Loucy (cell line): Measurements from ENCODE around the gene DDR2.
"Not testable (repeated sequence)": the region's sequence is repeated elsewhere in the genome, so short reads cannot be mapped to it uniquely, and the experiment has no call there.

ENCODE experiments used
- H2AFZ ChIP-seq: fragments of 200-600 bp; sonication (generic); 2 replicates; pipeline ENCODE4 v1.6.0; 2016; ENCODE audit warnings: antibody characterized with exemption, mild to moderate bottlenecking, low read length, moderate library complexity
- H3F3A ChIP-seq: fragments of 200-600 bp; 2 replicates; pipeline ENCODE4 v1.6.0; 2016; ENCODE audit warnings: antibody characterized with exemption, low read depth, mild to moderate bottlenecking
- H3K27me3 ChIP-seq: fragments of 200-600 bp; sonication (generic); 2 replicates; pipeline ENCODE4 v1.6.1; 2014; ENCODE audit warnings: low read length, mild to moderate bottlenecking; ENCODE audit not compliant: insufficient read depth, poor library complexity, severe bottlenecking
- H3K36me3 ChIP-seq: fragments of 200-600 bp; sonication (generic); 2 replicates; pipeline ENCODE4 v1.6.1; 2016; ENCODE audit warnings: low read length; ENCODE audit not compliant: insufficient read depth
- H3K4me1 ChIP-seq: fragments of 200-600 bp; sonication (generic); 2 replicates; pipeline ENCODE4 v1.5.1; 2014; ENCODE audit warnings: low read length, mild to moderate bottlenecking; ENCODE audit not compliant: insufficient read depth, poor library complexity, severe bottlenecking
- H3K4me2 ChIP-seq: fragments of 200-600 bp; sonication (generic); 2 replicates; pipeline ENCODE4 v1.6.0; 2014; ENCODE audit warnings: antibody characterized with exemption, low read length, low read depth, mild to moderate bottlenecking; ENCODE audit not compliant: poor library complexity, severe bottlenecking
- H3K4me3 ChIP-seq: fragments of 200-600 bp; sonication (generic); 2 replicates; pipeline ENCODE4 v1.5.1; 2014; ENCODE audit warnings: low read length, mild to moderate bottlenecking, mixed read lengths; ENCODE audit not compliant: poor library complexity, severe bottlenecking
- H3K79me2 ChIP-seq: fragments of 200-600 bp; sonication (generic); 2 replicates; pipeline ENCODE4 v1.6.1; 2014; ENCODE audit warnings: low read length; ENCODE audit not compliant: insufficient read depth
- H3K9ac ChIP-seq: fragments of 200-600 bp; sonication (generic); 2 replicates; pipeline ENCODE4 v1.6.0; 2014; ENCODE audit warnings: mild to moderate bottlenecking, low read depth, low read length, moderate library complexity; ENCODE audit not compliant: poor library complexity, severe bottlenecking
- H3K9me2 ChIP-seq: fragments of 200-600 bp; sonication (generic); replicated peaks from 2 replicates; pipeline ENCODE4 v1.6.1; 2016; ENCODE audit warnings: low read depth, low read length, mixed read lengths
- H3K9me3 ChIP-seq: fragments of 200-600 bp; sonication (generic); 2 replicates; pipeline ENCODE4 v1.6.1; 2014; ENCODE audit warnings: mild to moderate bottlenecking, antibody characterized with exemption, low read length, low read depth; ENCODE audit not compliant: insufficient read depth
- H4K20me1 ChIP-seq: fragments of 200-600 bp; sonication (generic); 2 replicates; pipeline ENCODE4 v1.6.0; 2014; ENCODE audit warnings: antibody characterized with exemption, low read length, mild to moderate bottlenecking; ENCODE audit not compliant: insufficient read depth, poor library complexity, severe bottlenecking
- EZH2phosphoT487 ChIP-seq: fragments of 200-600 bp; IDR thresholded peaks from 2 replicates; pipeline ENCODE4 v1.6.1; 2018; ENCODE audit warnings: antibody characterized with exemption, mild to moderate bottlenecking, moderate library complexity, borderline replicate concordance
- TF ChIP-seq, protein P1 (sequence below): fragments of 200-600 bp; sonication (generic); conservative IDR thresholded peaks from 2 replicates; pipeline ENCODE4 v1.5.1; 2014; ENCODE audit warnings: mild to moderate bottlenecking, antibody characterized with exemption, low read length

DDR2 gene

DNA sequence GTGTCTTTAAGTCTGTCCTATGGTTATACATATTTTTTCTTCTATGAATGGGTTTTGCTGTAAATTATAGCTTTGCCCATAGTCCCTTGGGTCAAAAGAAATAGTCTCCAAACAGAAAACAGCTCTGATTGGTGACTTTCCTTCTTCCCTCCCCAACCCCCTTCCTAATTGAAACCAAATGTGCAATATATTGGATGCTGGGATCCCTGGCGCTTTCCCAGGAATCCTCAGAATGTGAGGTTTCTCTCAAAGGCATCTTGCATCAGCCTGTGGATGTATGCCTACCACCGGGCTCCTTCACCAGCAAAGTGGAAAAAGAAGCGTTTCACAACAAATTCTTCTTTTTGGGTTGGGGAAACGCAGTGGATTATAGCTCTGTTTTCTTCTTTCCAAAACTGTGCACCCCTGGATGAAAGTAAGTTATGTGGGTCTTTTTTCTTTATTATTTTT is at the start of gene DDR2:
TSS of gene DDR2 (plus strand) at position 248 of the 450 bp plus-strand sequence. CDS start 86,600 bp downstream, outside the sequence.
- H3K4me3 ChIP-seq: no peak within 1 kb of the TSS
- no peaks in the 10 kb centered on the region for H3K9me2 ChIP-seq
- H3K4me1 ChIP-seq: no peaks in the 10 kb centered on the region
- no peak within 1 kb of the TSS for H3K4me2 ChIP-seq
- TF ChIP-seq EZH2phosphoT487: no peak
- TF ChIP-seq, protein P1, sequence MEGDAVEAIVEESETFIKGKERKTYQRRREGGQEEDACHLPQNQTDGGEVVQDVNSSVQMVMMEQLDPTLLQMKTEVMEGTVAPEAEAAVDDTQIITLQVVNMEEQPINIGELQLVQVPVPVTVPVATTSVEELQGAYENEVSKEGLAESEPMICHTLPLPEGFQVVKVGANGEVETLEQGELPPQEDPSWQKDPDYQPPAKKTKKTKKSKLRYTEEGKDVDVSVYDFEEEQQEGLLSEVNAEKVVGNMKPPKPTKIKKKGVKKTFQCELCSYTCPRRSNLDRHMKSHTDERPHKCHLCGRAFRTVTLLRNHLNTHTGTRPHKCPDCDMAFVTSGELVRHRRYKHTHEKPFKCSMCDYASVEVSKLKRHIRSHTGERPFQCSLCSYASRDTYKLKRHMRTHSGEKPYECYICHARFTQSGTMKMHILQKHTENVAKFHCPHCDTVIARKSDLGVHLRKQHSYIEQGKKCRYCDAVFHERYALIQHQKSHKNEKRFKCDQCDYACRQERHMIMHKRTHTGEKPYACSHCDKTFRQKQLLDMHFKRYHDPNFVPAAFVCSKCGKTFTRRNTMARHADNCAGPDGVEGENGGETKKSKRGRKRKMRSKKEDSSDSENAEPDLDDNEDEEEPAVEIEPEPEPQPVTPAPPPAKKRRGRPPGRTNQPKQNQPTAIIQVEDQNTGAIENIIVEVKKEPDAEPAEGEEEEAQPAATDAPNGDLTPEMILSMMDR: no peak
- H3K9me3 ChIP-seq: no peaks in the 10 kb centered on the region
- H3K9ac ChIP-seq: no peak within 1 kb of the TSS
- no peaks in the 10 kb centered on the region for H4K20me1 ChIP-seq
- no peaks in the 10 kb centered on the region for H3K79me2 ChIP-seq
- H3K27me3 ChIP-seq: no peaks in the 10 kb centered on the region
- H3F3A ChIP-seq: no peaks in the 10 kb centered on the region
- no peaks in the 10 kb centered on the region for H3K36me3 ChIP-seq
- H2AFZ ChIP-seq: peak within 1 kb of the TSS; percentile 4; the same call in 1 of the 2 replicates

DNA sequence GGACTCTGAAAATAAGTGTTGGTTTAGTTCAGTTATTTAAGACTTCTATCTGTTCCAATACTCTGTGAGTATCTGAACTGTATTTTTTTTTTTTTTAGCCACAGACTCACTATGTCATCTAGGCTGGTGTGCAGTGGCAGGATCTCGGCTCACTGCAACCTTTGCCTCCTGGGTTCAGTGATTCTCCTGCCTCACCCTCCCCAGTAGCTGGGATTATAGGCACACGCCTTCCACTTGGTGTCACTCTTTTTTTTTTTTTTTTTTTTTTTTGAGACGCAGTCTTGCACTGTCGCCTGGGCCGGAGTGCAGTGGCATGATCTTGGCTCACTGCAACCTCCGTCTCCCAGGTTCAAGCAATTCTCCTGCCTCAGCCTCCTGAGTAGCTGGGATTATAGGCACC is 49.4 kb upstream of the DDR2 start:
- not testable (repeated sequence) for H3F3A ChIP-seq, H4K20me1 ChIP-seq, H3K9ac ChIP-seq, H3K4me3 ChIP-seq, H3K4me2 ChIP-seq, H2AFZ ChIP-seq, H3K79me2 ChIP-seq, H3K9me2 ChIP-seq, H3K4me1 ChIP-seq, H3K27me3 ChIP-seq, H3K9me3 ChIP-seq
- H3K36me3 ChIP-seq: peaks cover 45% of the 10 kb centered on the region; the same call in 1 of the 2 replicates

DNA sequence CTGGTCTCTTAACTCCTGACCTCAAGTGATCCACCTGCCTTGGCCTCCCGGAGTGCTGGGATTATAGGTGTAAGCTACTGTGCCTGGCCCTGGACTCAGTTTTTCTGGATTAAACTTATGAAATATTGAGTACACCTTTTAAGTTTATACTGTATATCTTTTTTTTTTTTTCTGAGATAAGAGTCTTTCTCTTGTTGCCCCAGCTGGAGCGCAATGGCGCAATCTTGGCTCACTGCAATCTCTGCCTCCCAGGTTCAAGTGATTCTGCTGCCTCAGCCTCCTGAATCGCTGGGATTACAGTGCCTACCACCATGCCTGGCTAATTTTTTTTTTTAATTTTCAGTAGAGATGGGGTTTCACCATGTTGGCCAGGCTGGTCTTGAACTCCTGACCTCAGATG is 47.2 kb upstream of the DDR2 start:
- H3K4me2 ChIP-seq, H3K27me3 ChIP-seq, H3K9me3 ChIP-seq, H3K4me3 ChIP-seq, H2AFZ ChIP-seq, H3K79me2 ChIP-seq, H3F3A ChIP-seq, H4K20me1 ChIP-seq, H3K4me1 ChIP-seq, H3K9me2 ChIP-seq, H3K9ac ChIP-seq: not testable (repeated sequence)
- H3K36me3 ChIP-seq: peaks cover 55% of the 10 kb centered on the region; the same call in 1 of the 2 replicates

DNA sequence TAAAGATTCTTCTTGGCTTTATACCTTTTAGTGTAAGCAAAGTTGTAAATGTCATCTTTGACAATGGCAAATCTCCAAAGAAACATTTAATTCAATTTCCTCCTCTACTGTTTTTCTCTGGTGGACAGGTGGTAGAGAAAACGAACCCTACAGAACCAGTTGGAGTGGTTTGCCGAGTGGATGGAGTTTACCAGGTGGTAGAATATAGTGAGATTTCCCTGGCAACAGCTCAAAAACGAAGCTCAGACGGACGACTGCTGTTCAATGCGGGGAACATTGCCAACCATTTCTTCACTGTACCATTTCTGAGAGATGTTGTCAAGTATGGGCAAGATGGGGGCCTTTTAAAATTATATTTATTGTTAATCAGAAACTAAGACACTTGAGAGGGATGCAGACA is 44.9 kb upstream of the DDR2 start:
- Histone ChIP-seq H3K27me3 (no peaks in the 10 kb centered on the region), H3F3A (no peaks in the 10 kb centered on the region), H3K9me2 (no peaks in the 10 kb centered on the region), H3K36me3 (peaks cover 57% of the 10 kb centered on the region; the same call in 1 of the 2 replicates), H2AFZ (no peak overlapping the region), H3K4me1 (no peaks in the 10 kb centered on the region), H4K20me1 (no peaks in the 10 kb centered on the region), H3K4me2 (no peak overlapping the region), H3K9me3 (no peaks in the 10 kb centered on the region), H3K79me2 (no peaks in the 10 kb centered on the region), H3K4me3 (no peak overlapping the region), H3K9ac (no peak overlapping the region)
- TF ChIP-seq EZH2phosphoT487: no peak
- TF ChIP-seq, protein P1: no peak
